GM19239 (cell line): Measurements from ENCODE around the gene RUNX1.

Experiments used
- DNase-seq: peaks from one replicate; pipeline ENCODE4 v3.0.0; 2011; ENCODE audit warnings: low spot score; ENCODE audit not compliant: insufficient read length
- FAIRE-seq: peaks from 2 replicates; lab custom pipeline; 2011; peaks lifted over from hg19 to GRCh38; lab: Jason Lieb, UNC

RUNX1 gene

DNA sequence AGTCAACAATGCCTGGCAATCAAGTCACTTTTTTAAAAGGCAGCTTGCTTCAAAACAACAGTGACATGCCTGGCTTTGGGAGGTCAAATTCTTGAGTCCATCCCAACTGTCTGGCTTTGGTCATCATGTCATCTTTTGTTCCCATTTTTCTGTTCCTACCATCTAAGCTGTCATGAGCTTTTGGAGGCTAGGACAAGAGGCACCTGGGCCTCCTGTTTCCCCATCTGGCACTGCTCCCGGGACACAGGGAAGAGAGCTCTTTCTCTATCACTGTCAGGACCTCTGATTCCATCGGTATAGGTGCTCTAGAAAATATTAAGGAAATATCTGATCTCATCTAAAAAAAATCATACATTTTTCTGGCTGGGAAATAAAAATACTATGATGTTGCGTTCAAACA is 224.0 kb downstream of the RUNX1 start:
- FAIRE-seq (no peak), DNase-seq (no peak)

DNA sequence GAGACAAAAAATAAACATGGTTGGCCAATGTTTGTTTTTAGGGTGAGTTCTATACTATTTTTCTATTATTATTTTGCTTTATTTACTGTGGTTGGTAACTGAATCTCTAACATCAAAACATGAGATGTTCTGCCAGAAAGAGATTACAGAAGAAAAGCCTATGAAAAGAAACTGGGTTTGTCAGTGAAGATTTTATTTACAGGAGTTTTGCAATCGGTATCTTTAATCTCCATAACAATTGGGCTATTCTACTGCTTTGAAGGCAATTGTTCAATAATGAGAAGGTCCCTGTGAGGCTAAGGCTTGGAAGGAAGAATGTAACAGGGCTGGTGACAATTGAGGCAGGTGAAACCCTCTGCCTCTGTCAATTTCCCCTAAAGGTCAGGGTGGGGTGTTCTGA is 224.8 kb downstream of the RUNX1 start:
- DNase-seq (no peak), FAIRE-seq (no peak)

DNA sequence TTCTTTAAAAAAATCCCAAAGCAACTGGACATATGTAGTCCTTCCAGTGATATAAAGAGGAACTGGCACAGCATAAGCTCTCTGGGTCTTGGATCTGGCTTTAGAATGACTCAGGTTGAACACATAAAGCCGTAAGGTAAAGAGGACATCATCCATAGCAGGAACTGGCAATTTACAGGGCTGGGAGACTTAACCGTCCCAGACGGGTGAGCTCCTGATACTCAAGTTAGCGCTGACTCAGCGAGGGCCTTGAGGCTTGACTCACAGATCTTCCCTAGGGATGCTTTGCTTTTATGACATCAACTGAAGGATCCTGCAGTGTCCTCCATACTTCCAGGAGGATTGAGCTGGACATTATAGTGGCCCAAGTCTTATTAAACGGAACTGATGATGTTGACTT is 226.2 kb downstream of the RUNX1 start:
- no peak for DNase-seq
- no peak for FAIRE-seq

DNA sequence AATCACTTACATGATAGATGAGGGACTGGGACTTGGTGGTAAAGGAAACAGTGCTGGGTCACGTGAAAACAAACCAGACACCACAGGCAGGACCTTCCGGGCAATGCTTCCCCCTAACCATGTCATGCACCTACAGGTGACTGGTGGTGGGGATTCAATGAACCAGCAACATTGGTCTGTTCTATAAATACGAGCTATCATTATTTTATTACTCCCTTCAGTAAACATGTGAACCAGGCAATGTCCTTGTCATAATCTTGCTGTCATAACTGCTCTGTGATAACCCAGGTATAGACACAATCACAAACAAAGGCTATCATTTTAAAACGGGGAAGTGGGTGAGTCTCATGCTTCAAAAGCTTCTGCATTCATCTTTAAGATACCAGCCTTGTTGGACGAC is 226.9 kb downstream of the RUNX1 start:
- FAIRE-seq, result no peak
- DNase-seq, result no peak

DNA sequence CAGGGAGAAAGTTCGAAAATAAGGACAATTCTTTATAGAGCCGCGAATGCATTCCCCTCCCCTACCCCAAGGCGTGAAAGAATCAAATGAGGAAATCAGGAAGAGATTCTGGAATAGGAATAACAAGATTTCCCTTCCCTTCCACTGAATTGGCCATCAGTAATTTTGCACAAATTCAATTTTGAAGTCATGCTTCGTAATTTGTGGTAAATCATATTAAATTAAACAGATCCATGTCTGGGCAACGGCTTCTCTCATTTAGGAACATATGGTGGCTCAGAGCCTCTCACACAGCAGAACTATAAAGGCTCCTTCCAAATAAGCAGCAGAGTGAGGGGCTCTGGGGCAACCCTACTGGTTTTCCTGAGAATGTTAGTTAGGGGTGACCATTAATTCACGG is 227.4 kb downstream of the RUNX1 start:
- FAIRE-seq (no peak), DNase-seq (no peak)

DNA sequence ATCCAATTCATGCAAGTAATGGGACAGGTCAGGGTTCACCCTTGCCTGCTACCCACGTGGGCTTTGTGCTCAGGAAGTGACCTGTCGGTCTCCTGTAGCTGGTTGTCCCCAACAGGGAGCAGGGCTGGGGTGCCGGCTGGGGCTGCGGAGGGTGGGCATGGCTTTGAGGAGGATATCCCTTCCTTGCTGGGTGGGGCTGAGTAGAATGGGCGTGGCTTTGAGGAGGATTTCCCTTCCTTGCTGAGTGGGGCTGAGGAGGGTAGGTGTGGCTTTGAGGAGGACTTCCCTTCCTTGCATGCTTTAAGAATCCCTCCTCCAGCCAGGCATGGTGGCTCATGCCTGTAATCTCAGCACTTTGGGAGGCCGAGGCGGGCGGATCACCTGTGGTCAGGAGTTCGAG is 229.1 kb downstream of the RUNX1 start:
- FAIRE-seq (no peak), DNase-seq (no peak)

DNA sequence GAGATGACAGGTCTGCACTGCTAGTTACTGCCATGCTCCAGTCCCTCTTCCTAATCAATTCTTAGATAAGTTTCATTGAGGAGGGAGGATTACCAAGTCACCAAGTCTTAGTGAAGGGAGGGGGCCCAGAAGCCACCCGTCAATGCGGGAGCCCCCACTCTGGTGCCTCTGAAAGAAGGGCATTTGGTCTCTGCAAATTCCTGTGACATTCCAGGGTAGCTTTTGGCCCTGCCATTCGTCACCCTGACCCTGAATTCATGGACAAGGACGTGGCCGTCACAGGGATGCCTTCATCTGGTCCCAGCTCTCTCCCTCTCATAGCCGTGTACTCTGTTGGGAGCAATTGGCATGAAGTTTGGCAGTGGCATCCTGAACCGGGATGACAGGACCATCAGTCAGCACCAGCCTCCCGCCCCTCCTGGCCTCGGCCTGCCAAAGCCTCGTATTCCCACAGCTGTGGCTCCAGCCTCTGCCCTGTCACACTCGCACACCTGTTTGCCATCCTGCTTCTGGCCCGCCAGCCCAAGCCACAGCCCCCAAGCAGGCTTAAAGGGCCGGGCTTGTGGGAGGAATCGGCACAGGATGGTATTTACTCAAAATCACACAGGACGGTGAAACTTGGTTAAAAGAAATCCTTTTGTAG is 229.6 kb downstream of the RUNX1 start:
- no peak for FAIRE-seq
- no peak for DNase-seq

DNA sequence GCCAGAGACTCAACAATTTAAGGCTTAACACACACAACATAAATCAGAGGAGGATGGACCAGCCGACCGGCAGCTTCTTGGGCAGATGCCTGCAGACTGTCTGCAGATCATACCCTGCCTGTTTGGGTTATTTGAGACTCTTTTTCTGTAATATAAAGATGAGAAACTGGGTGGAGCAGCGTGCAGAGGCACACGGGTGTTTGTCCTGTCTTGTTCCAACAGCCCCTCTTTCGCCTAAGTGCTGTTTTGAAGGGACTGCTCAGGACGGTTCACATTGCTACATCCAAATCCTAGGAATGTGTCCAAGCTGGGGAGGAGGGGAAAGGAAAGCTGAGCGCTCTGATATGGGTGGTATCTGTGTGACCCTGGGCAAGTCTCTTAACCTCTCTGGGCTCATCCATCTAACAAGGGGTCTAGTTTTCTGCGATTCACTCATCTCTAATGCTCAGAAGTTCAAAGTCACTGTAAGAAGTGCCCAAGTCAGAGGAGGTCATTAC is 230.4 kb downstream of the RUNX1 start:
- FAIRE-seq, result no peak

DNA sequence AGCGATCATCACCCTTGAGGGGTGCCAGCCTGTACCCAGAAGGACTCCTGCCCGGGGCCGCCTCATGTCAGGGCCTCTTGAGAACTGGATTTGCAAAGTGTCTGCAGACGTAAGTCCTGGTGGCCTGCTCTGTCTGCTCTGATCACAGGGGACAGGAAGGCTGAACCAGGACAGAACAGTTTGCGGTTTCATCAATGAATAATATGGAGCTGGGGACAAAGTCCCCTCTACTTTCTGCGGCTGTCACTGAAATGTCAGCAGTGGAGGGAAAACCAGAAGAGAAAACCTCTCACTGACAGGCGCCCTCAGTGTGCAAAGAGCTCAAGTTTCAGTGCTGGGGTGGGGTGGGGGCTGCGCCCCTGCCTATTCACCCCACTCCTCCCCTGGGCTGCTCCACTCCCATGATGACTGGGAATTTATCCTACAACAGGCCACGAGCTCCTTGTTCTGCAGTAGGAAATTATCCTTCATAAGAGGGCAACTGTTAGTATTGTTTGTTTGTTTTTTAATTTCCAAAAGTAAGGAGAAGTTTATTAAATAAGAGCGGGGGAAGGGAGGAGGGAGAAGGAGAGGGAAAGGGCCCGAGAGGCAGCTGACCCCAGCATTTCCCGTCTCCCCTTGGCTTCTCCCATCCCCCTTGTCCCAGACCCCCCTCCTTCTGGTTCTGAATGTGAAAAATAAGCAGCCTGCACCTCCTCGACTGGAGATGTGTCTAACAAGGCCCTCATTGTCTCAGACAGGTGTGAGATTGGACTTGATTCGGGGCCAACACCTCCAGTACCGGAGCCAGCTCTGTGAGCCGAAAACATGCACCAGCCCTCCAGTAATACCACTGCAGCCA is 231.1 kb downstream of the RUNX1 start:
- FAIRE-seq (no peak), DNase-seq (no peak)

More for the DNA sequence above, 230.4 kb downstream of the RUNX1 start:
- DNase-seq, result no peak

DNA sequence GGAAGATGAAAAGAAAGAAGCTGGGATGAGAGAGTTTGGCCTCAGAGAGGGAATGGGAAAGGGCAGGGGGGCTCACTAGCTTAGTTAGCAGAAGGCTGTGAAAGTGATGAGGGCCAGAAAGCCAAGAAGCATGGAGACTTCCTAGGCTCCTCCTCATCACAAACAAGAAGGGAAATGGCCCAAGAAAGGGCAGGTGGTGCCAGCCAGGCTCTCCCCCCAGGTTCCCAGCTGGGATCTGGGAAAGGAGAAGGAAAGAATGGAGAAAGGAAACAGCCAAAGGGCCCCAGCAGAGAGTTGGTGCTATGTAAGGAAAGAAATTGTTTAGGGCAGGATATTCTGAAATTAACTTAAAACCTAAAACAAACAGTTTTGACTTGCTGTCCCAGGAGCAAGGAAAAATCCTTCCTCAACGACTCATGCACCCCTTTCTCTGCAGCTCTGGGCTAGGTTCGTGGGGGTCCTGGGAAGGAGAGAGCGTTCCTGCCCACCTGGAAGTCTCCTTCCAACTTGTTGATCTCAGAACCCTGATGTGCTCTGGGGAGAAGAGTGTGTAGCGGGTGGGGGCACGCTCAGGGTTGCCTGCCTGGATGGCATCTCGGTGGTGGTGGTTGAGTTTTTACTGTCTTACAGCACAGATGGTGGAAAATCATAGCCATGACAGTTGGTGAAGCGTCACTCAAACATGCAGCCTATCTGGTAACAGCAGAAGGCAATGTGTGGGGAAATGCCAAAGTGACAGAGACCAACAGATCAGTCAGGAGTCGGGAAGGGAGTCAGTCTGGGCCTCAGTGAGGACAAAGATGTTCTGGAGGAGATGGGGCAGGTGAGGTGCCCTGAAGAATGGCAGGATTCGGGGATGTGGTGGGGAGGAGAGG is 233.0 kb downstream of the RUNX1 start:
- FAIRE-seq (no peak), DNase-seq (no peak)

DNA sequence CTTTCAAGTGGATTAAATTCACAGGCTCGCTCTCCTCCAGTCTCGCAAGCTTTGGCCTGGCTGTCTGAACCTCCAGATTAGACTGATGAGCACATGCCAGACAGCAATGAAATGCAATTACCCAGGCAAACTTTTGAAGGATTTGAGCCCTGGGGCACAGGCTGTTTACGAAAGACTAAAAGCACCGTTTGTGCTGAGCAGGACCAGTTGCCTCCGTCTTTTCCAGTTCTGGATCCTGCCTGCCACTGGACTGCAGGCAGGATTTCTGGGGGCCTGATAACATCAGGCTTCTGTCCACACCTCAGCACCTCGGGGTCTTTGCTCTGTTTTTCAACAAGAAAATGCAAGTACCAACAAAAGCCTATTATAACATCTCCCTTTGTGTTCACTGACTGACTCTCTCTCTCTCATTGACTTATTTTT is 234.6 kb downstream of the RUNX1 start:
- FAIRE-seq (no peak), DNase-seq (no peak)

DNA sequence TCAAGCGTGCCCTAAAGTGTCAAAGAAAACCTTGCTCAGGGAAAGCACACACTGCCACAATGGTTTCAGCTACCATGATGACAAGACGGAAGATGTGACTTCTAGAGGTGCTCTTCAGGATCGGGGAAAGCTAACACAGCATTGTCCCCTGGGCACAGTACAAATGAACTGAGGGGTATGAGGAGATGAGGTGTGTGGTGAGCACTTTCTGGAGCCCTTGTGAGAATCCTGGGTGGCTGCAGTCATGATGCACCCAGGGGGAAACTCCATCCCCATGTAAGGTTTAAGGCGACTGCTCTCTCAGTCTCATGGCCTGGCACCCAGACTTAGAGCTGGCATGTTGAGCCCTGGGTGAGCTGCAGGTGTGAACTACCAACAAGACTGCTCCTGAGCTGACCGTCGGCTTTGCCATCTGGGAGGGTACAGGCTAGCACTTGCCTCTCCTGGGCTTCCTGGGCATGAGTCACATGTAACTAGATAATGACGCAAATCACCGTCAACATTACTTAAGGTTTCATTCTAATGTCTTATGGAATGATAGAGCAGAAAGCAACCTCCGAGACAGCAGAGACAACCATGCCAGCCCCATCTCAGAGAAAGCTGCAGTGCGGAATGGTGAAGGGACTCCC is 235.7 kb downstream of the RUNX1 start:
- no peak for DNase-seq

DNA sequence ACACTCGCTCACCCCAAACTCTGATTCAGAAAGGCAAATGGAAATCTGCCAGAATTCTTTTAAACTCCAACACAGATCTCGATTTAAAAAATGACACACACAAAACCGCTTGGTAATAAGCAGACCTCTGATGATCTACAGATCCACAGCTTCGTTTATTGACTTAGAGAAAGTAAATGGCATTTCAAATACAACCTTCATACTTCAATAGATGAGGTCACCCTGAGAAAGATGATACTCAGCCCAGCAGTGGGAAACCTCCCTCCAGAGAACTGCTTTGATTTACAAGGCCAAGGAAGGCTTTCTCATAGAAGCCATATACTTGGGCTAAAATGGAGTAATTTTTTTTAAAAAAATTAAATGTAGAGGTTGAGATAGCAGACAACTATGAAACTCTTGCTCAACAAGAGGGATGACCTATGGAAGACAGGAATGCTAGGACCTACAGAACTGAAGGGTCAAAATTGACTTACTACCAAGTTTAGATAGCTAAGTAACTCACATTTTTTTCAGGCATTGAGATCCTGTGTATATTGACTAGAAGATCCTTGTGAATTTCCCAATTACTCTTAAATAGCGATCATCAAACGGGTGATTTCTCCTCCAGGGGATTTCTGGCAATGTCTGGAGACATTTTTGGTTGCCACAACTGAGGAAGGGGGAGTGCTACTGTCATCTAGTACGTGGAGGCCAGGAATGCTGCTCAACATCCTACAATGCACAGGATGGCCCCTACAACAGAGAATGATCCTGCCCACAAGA is 236.4 kb downstream of the RUNX1 start:
- FAIRE-seq, result no peak
- no peak for DNase-seq

More for the DNA sequence above, 235.7 kb downstream of the RUNX1 start:
- FAIRE-seq, result no peak

DNA sequence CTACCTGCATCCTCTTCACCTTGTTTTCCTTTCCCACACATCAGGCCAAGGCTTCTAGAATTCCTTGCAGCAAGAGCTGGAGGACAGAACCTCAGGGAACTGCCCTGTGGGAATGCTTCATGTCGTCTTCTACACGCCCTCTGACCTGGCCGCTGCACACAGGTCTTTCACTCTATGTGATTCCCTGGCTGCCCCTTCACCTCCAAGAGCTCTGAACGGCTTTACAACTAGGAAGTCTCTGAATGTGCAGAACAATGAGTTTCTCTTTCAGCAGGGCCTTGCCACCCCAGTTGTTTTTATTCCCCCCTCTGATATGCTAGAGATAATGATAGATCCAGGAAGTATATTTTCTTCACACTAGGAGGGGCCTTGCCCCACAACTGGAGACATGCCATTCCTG is 237.7 kb downstream of the RUNX1 start:
- DNase-seq (no peak), FAIRE-seq (no peak)

DNA sequence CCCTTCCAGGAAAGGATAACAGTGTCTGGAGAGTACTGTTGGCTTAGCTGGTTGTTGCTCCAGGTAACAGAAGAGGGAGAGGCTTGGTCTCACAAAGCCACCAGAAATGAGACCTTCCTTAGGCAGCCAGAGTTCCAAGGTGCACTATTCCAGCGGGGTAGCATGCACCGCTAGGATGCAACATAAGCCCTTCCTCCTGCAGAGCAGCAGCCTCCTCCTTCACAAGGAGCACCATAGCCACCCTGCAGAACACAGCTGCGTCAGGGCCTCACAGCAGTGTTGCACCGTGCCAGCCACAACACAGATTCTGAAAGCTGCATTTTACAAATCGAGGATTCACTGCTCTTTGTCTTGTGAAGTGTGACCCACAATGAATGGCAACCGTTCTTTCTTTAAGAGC is 238.3 kb downstream of the RUNX1 start:
- FAIRE-seq, result no peak
- no peak for DNase-seq

DNA sequence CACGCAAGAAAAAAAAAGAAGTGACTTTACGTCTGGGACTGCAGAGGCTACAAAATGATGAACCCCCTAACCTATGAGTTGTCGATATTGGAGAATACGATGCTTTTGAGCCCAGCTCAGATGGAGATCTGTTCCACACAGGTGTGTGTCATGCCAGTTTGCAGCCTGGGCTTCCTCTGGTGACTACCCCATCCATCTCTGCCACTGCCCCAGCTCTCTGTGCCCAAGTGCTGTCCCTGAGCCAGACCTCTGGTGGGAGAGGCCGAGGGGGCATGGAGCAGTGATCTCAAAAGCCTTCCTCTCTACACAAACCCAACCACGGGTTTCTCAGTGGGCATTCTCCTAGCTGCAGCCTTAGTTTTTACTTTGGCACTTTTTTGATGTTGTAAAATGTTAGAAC is 239.3 kb downstream of the RUNX1 start:
- DNase-seq, result no peak
- no peak for FAIRE-seq

DNA sequence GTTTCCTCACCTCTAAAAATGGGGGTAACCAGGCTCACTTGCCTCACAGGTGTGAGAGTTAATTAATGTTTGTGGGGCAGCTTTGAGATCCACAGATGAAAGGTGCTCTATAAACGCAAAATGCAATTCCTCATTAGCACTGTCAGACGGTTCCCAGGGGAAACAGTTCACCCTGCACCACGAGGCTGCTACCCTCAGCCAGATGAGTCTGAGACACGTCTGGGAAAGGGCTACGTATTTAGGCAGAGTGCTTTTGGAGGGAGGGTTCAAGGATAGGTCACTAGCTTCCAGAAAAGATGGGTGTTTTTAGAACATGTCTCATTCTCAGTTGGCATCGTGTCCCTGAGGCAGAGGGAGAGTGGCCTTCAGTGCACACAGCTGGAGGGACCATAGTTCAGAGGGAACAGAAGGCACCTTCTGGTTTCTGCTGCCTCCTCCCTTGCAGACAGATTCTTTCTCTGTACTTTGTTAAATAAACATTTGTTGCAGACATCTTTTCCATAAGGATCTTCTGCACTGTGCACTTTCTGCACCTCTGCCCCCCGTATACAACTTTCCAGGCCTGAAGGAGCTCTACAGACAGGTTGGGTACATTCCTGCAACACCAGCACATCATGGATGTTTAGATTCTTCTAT is 240.4 kb downstream of the RUNX1 start:
- FAIRE-seq, result no peak
- no peak for DNase-seq

DNA sequence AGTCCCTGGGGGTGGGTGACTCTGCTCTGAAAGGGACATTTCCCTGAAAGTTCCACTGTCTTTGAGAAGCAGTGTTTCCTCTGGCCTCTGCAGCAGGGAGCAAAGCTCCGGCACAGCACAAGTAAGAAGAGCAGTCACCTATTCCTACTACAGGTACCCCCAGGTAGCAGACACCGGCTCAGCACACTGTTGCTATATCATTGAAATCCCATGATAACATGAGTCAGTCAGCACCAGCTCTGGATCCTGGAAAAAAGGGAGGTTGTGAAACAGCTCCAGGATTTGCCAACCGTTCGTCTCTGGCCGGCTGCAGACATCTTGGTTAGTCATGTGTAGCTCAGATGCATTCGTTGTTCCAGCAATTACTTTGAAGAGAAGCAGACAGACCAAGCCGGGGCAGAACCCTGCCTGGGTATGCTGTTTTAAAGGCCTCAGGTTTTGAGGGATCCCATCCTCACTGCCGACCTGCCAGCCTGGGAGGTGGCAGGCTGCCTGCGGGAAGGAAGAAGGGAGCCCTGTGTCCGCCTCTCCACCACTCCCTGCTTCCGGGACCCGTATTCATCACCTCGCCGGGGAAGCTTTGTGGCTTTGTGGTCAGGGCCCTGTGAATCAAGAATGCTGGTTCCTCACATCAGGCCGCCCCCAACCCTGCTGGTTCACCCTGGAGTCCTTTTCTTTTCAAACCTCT is 241.1 kb downstream of the RUNX1 start:
- no peak for DNase-seq
- no peak for FAIRE-seq
